Left lung (tissue), 10 donors: Measurements from ENCODE around the gene GALNT5. TPM values are rescaled to one million over a fixed set of nuclear protein-coding genes. Genes with fewer than 3 reads are reported as not detected.
A peak's percentile ranks its signal among the peaks of the same experiment; 100 is the strongest.

Source experiments
- ATAC-seq: fragments of 200-7000 bp; cut with Tn5 transposase; one replicate; pipeline ENCODE4 v1.9.1; 2020; ENCODE audit warnings: moderate library complexity
- DNase-seq, 4 donors: peaks; one replicate each; pipeline ENCODE4 v3.0.0-alpha.2; 2013 to 2020
- H3K27ac ChIP-seq, 2 donors: fragments of 200-600 bp; sonication (generic) in 1 of 2; one replicate each; pipeline versions ENCODE4 v1.5.0 to v1.8.0; 2020 to 2021
- H3K27me3 ChIP-seq, 2 donors: fragments of 200-600 bp; sonication (generic) in 1 of 2; one replicate each; pipeline versions ENCODE4 v1.5.0 to v1.8.0; 2020 to 2021
- H3K36me3 ChIP-seq, 2 donors: fragments of 200-600 bp; sonication (generic) in 1 of 2; one replicate each; pipeline versions ENCODE4 v1.5.0 to v1.8.0; 2020 to 2021
- H3K4me1 ChIP-seq, 2 donors: fragments of 200-600 bp; one replicate each; pipeline ENCODE4 v1.8.0; 2021
- H3K4me3 ChIP-seq, 2 donors: fragments of 200-600 bp; sonication (generic) in 1 of 2; one replicate each; pipeline versions ENCODE4 v1.5.0 to v1.8.0; 2020 to 2021; ENCODE audit warnings: mild to moderate bottlenecking in 1 of 2
- H3K9me3 ChIP-seq, 2 donors: fragments of 200-600 bp; sonication (generic) in 1 of 2; one replicate each; pipeline versions ENCODE4 v1.5.0 to v1.8.0; 2020 to 2021
- intact Hi-C, 2 donors: fragments of 100-400 bp; cut with DNase I; formaldehyde crosslinking; loops; one replicate each; pipeline versions ENCODE4 v1.11.2 to v1.14.2; 2022
- polyA plus RNA-seq, 6 donors: library from polyadenylated mRNA; unstranded; fragments of 120-200 nt; gene quantifications; one replicate each; pipeline ENCODE4 v1.2.1, GENCODE V29; 2013; ENCODE audit not compliant: insufficient read length in 6 of 6
- total RNA-seq, 2 donors: library from RNA; stranded (reverse); fragmentation: NEBNext Ultra II Directional; extraction: Animal tissue kit (Norgen Biotek cat#: 25700); gene quantifications; one replicate each; pipeline ENCODE4 v1.2.1, GENCODE V29; 2021
- TF ChIP-seq, protein P1 (sequence below), 2 donors: fragments of 200-600 bp; sonication (generic) in 1 of 2; IDR thresholded peaks; one replicate each; pipeline versions ENCODE4 v1.5.0 to v1.8.0; 2021; ENCODE audit warnings: antibody characterized with exemption in 2 of 2
- donor health status: DM: no; HTN: yes; CAD: no.
- donor health status: DM: no; HTN: no; CAD: no.

Gene GALNT5
- total and polyA plus RNA-seq, 8 donors: 6.1 to 59.4 (median 7.1) TPM

DNA sequence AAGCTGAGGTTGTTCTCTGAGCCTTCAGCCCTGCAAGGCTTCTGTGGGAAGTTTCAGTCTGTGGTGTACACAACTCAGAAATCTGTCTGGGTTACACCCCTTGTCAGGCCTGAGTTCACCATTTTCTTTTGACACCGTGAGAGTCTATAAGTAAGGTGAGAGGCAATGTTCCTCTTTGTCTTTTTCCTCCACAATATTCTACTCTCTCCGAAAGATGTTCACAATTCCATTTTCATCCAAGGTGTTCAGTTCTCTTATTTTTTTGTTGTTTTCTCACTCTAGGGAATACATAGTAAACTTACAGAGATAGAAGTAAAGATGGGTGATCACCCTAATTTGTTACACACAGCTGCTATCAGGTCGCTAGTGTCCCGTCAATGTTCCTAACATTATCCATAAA, 64.9 kb downstream of the GALNT5 start:
- intact Hi-C loops: no loop called here
- no peaks in the 10 kb centered on the region for H3K9me3 ChIP-seq
- H3K4me1 ChIP-seq: peaks cover 0 to 5% of the 10 kb centered on the region in 2 donors
- no peaks in the 10 kb centered on the region for H3K36me3 ChIP-seq
- TF ChIP-seq, protein P1, sequence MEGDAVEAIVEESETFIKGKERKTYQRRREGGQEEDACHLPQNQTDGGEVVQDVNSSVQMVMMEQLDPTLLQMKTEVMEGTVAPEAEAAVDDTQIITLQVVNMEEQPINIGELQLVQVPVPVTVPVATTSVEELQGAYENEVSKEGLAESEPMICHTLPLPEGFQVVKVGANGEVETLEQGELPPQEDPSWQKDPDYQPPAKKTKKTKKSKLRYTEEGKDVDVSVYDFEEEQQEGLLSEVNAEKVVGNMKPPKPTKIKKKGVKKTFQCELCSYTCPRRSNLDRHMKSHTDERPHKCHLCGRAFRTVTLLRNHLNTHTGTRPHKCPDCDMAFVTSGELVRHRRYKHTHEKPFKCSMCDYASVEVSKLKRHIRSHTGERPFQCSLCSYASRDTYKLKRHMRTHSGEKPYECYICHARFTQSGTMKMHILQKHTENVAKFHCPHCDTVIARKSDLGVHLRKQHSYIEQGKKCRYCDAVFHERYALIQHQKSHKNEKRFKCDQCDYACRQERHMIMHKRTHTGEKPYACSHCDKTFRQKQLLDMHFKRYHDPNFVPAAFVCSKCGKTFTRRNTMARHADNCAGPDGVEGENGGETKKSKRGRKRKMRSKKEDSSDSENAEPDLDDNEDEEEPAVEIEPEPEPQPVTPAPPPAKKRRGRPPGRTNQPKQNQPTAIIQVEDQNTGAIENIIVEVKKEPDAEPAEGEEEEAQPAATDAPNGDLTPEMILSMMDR (IDR thresholded peaks at IDR 0.05): no peak
- no peak for DNase-seq
- no peak overlapping the region for H3K27ac ChIP-seq
- no peaks in the 10 kb centered on the region for H3K27me3 ChIP-seq
- no peak for ATAC-seq
- H3K4me3 ChIP-seq: no peak overlapping the region

DNA sequence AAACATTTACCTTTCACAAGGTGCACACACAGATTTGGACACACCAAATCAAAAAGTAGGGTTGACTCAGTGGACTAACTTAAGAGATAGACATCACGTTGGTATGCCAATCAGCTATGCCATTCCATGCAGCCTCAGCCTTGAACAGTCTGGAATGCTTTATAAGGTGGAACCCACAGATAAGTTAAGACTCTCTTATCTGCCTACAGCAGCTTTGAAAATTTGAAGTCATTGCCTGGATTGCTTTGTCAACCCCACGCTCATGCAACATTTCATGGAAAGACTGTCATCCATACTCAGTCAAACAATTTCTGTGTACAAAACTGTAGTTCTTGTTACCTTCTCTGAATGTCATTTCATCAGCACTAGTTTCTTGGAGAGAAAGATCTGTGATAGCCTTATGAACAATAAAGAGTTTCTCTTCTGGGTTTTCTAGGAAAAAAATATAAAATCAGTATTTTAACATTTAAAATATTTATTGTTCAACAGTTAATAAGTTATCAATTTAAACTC, 66.9 kb downstream of the GALNT5 start:
- Histone ChIP-seq H3K4me1 (peaks cover 0 to 10% of the 10 kb centered on the region in 2 donors), H3K4me3 (no peak overlapping the region), H3K9me3 (no peaks in the 10 kb centered on the region), H3K27ac (no peak overlapping the region), H3K36me3 (no peaks in the 10 kb centered on the region), H3K27me3 (no peaks in the 10 kb centered on the region)
- TF ChIP-seq, protein P1 (IDR thresholded peaks at IDR 0.05): no peak
- no peak for DNase-seq
- intact Hi-C loops: no loop called here
- no peak for ATAC-seq

DNA sequence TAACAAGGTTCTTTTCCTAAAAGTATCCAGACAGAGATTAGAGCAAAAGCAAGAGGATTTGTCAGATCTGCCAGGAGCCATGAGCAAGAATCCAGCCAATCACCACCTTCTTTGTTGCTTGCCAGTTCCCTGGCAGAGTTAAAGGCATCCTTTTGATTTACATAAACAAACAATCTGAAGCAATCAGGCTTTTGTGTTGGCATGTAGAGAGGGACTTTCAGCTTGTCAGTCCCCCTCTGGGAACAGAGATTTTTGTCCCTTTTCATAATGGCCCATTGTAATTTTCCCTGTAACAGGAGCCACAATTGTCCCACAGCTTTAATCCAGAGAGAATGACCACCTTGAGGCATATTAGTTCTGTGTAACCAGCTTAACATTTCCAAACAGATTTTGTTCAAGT, 68.3 kb downstream of the GALNT5 start, which contains the start of gene ERMN:
Gene ERMN, minus strand, starts transcription at position 39 of the 400 bp plus-strand sequence. CDS start 182 bp downstream, outside the sequence.
- TF ChIP-seq, protein P1 (IDR thresholded peaks at IDR 0.05): no peak
- H3K36me3 ChIP-seq: no peaks in the 10 kb centered on the region
- H3K4me1 ChIP-seq: peaks cover 0 to 10% of the 10 kb centered on the region in 2 donors
- no peaks in the 10 kb centered on the region for H3K9me3 ChIP-seq
- intact Hi-C loops: no loop called here
- ATAC-seq (no peak), DNase-seq (no peak)
- no peaks in the 10 kb centered on the region for H3K27me3 ChIP-seq
- no peak within 1 kb of the TSS for H3K4me3 ChIP-seq
- no peak within 1 kb of the TSS for H3K27ac ChIP-seq

DNA sequence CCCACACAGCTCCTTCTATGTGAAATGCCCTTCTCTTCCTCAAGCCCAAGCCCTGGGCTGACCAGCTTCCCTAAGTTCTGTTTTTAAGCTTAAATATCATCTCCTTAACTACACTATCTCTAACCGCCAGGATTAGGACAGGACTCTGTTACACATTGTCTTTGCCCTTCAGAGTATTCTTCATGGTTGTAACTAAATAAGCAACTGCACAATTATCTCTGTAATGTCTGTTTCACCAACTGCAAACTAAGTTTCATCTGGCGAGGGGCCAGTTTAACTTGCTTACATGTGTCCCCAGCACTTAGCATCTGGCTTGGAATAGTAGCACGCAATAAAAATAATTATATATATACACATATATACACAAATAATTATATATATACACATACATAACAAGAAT, 69.2 kb downstream of the GALNT5 start:
- no peaks in the 10 kb centered on the region for H3K36me3 ChIP-seq
- no peak for ATAC-seq
- intact Hi-C loops: no loop called here

DNA sequence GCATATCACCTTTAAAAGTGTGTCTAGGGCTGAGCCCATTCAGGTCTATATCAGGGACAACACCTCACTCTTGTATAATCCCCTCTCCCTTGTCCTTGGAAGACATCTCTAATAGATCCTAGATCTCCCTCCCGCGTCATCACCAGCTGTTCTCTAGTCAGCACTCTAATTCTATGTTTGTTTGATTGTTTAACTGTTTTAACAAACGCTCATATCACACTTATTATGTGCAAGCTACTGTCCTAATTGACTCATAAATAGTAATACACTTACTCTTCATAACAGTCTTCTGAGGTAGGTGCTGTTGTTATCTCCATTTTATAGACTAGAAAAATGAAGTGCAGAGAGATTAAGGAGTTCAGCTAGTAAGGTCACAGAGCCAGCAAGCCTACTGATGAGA, 69.7 kb downstream of the GALNT5 start:
- TF ChIP-seq, protein P1 (IDR thresholded peaks at IDR 0.05): no peak
- DNase-seq (no peak), ATAC-seq (no peak)
- Histone ChIP-seq H3K27ac (no peak overlapping the region), H3K27me3 (no peaks in the 10 kb centered on the region), H3K36me3 (no peaks in the 10 kb centered on the region), H3K4me1 (peaks cover 0 to 6% of the 10 kb centered on the region in 2 donors), H3K9me3 (no peaks in the 10 kb centered on the region), H3K4me3 (no peak overlapping the region)
- intact Hi-C loops: no loop called here

More for the DNA sequence above, 69.2 kb downstream of the GALNT5 start:
- peak in 1 of 4 donors; percentile 24 for DNase-seq
- no peaks in the 10 kb centered on the region for H3K9me3 ChIP-seq
- H3K4me3 ChIP-seq: no peak overlapping the region
- H3K27me3 ChIP-seq: no peaks in the 10 kb centered on the region
- TF ChIP-seq, protein P1 (IDR thresholded peaks at IDR 0.05): no peak
- peaks cover 0 to 6% of the 10 kb centered on the region in 2 donors for H3K4me1 ChIP-seq
- no peak overlapping the region for H3K27ac ChIP-seq
